Regular cardiac myocyte (primary cell): Measurements from ENCODE around the gene RIN1. TPM values are rescaled to one million over a fixed set of nuclear protein-coding genes. Genes with fewer than 3 reads are reported as not detected.

Source experiments
- total RNA-seq: library from RNA; depleted of rRNA; stranded (reverse); fragments of >200 nt; gene quantifications from 2 replicates; pipeline ENCODE4 v1.2.3, GENCODE V29; 2014

Gene RIN1
- total RNA-seq, result 12.1 and 33.5 TPM in 2 replicates

GRCh38 chr11:66336234-66337102 lies at the start of gene RIN1:
Gene RIN1, minus strand, starts transcription at chr11:66336434. Its CDS starts 32 bp downstream, at chr11:66336402.

DNA sequence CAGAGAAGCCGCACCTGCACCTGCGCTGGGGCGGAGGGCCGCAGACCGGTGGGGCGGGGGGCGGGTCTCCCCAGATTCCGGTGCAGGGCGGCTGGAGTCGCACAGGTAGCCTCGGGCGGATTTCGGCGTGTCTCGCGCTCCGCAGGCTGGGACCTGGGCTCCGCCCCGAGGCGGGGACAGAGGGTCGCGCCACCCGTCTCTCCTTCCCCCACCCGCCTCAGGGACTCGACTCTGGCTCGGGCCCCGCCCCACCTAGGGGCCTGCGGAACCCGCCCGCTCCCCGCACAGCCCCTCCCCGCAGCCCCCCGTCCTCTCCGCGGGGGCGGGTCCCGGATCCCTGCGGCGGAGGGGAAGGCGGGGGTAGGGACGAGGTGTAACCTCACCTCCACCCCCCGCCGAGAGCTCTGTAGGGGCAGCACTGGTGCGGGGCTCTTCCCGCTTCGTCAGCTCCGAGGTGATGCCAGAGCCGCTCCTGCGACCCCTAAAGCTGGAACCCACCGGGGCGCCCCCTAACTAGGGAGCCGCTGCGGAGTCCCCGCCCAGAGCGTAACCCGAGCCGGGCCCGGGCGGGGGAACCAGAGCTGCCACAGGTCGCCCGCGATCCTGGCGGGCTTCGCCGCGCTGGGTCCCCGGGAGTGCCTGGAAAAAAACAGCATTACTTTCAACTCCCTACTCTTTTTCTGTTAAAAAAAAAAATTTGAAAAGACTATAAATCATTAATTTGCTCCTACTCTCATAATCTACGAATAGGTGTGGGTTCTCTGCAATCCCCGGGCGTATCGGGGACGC lies 35.6 kb upstream of the RIN1 start, which contains the start of gene SLC29A2:
Gene SLC29A2, minus strand, starts transcription at position 134 of the 789 bp plus-strand sequence. CDS start 169 bp downstream, outside the sequence.

GRCh38 chr11:66347425-66348276 lies 11.4 kb upstream of the RIN1 start, which contains the start of gene B4GAT1:
Gene B4GAT1, minus strand, starts transcription at chr11:66347629. Its CDS starts 84 bp downstream, at chr11:66347545.

DNA sequence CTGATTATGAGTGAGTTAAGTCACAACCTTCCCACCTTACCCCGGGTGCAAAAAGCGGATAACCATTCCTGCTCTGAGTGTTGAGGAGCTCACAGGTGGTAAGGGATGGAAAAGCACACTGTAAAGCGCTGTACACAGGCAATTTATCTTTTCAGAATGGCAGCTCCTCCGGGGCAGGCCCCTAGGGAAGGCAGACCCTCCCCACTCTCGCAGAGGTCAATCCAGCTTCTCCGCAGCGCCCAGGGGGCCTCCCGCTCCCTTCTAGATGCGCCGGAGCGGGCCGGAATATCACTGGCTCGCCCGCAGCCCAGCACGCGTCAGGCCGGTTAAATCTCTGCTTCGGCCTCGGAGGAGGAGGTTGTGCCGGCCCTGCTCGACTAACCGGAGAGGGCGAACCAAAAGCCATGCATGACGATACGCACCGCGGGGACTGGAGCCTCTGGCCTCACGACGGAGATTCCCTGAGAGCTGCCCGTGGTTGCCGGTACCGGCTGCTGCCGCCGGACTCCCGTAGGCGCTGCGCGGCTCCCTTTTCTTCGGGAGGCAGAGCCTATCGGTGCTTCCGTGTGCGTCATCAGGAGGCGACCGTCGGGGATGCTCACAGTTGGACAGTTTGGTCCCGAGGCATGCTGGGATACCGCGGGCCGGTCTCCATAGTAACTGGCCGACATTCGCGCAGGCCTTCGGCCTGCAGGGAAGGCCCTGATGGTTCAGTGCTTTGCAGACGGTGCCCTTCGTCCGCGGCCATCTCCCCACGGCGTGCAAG lies 8.5 kb upstream of the RIN1 start, which contains the start of gene BRMS1:
Gene BRMS1, minus strand, starts transcription at position 555 of the 766 bp plus-strand sequence. CDS start 2,870 bp downstream, outside the sequence.

GRCh38 chr11:66316849-66317251 lies 19.4 kb downstream of the RIN1 start, which contains the start of gene CD248:
Gene CD248, minus strand, starts transcription at chr11:66317044. Its CDS starts 17 bp downstream, at chr11:66317027.

GRCh38 chr11:66291706-66292542 lies 44.3 kb downstream of the RIN1 start, which contains the start of gene TMEM151A:
Gene TMEM151A, plus strand, starts transcription at chr11:66291894. Its CDS starts 120 bp downstream, at chr11:66292014.

DNA sequence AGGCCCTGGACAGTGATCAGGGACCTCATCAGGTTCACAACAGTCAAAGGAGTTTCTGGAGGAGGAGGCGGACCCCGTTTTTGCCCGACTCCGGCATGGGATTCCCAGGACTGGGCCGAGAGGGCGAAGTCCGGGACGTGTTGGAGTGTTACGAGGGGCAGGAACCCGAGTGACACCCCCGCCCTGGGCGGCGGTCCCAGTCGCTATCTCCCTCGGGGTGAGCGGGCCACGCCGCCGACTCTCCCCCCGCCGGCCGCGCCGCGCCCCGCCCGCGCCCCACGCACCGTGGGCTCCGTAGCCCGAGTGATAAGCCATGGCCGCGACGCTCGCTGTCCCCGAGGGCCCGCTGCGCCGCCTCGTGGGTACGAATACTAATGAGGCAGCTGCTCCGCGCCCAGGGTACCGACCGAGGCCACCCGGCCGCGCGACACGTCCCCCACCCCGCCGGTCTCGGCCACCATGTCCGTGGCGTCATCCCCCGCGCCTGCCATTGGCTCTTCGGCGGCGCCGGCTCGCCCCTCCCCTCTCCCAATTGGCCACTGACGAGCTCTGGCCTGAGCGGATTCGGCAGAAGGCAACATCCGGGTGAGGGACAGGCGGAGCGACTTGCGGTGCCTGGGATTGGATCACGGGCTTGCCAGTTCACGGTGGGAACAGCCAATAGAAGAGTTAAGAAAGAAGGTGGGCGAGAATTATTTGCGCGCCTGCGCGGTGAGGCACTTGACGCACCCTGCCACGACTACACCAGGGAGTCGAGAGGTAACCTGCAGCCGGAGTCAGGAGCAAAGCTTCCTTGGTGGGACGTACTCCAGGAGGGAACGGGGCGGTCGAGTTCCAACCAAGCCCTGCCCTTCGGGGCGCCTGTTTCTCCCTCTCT lies 47.3 kb downstream of the RIN1 start, which contains the start of gene YIF1A:
Gene YIF1A, minus strand, starts transcription at position 473 of the 877 bp plus-strand sequence. Its CDS starts 158 bp downstream, at position 315.

Other genes with a start within 250 kb of the RIN1 start
- gene KLC2, start 78.7 kb downstream of the RIN1 start, total RNA-seq, result 16.9 and 24.5 TPM in 2 replicates
- gene RAB1B, start 67.8 kb downstream of the RIN1 start, total RNA-seq, result 49.9 and 102 TPM in 2 replicates
- 0.19 and 0.85 TPM in 2 replicates for gene CNIH2, start 58.3 kb downstream of the RIN1 start, total RNA-seq
- gene YIF1A, start 47.3 kb downstream of the RIN1 start, total RNA-seq, result 180 and 267 TPM in 2 replicates
- gene TMEM151A, start 44.5 kb downstream of the RIN1 start, total RNA-seq, result under 0.01 and 0.28 TPM in 2 replicates
- 28.5 and 40.3 TPM in 2 replicates for gene CD248, start 19.4 kb downstream of the RIN1 start, total RNA-seq
- gene BRMS1, start 8.7 kb upstream of the RIN1 start, total RNA-seq, result 38.9 and 83.6 TPM in 2 replicates
- gene B4GAT1, start 11.2 kb upstream of the RIN1 start, total RNA-seq, result 19.0 and 60.0 TPM in 2 replicates
- 0.58 and 0.85 TPM in 2 replicates for gene SLC29A2, start 35.3 kb upstream of the RIN1 start, total RNA-seq
- gene NPAS4, start 84.6 kb upstream of the RIN1 start, total RNA-seq, result not detected in 2 replicates
- gene MRPL11, start 102.4 kb upstream of the RIN1 start, total RNA-seq, result 27.9 and 47.7 TPM in 2 replicates
- gene PELI3, start 130.5 kb upstream of the RIN1 start, total RNA-seq, result 6.7 and 18.6 TPM in 2 replicates
- 24.2 and 52.5 TPM in 2 replicates for gene DPP3, start 144.0 kb upstream of the RIN1 start, total RNA-seq
- 16.3 and 33.3 TPM in 2 replicates for gene BBS1, start 174.2 kb upstream of the RIN1 start, total RNA-seq
- gene ZDHHC24, start 209.6 kb upstream of the RIN1 start, total RNA-seq, result 9.4 and 12.4 TPM in 2 replicates
- gene ACTN3, start 210.5 kb upstream of the RIN1 start, total RNA-seq, result under 0.01 and 0.28 TPM in 2 replicates
- 11.7 and 53.0 TPM in 2 replicates for gene CTSF, start 232.2 kb upstream of the RIN1 start, total RNA-seq